Lung (tissue), 12 donors: ENCODE results near the gene RBP3. TPM values are rescaled to one million over a fixed set of nuclear protein-coding genes. Genes with fewer than 3 reads are reported as not detected.

ENCODE experiments used
- ATAC-seq: fragments of 200-7000 bp; cut with Tn5 transposase; one replicate; pipeline ENCODE4 v1.9.1; 2020; ENCODE audit warnings: moderate number of reproducible peaks; ENCODE audit not compliant: insufficient read depth, low FRiP score
- DNase-seq, 3 donors: peaks; one replicate each; pipeline ENCODE4 v3.0.0-alpha.2; 2013 to 2017
- H3K27ac ChIP-seq, 2 donors: one replicate each; pipeline ENCODE4 v1.5.1; 2013; ENCODE audit warnings: mild to moderate bottlenecking in 2 of 2, moderate library complexity in 2 of 2, control low read depth in 1 of 2, inconsistent platforms in 1 of 2, low read depth in 1 of 2, low read length in 1 of 2
- H3K27me3 ChIP-seq, 3 donors: one replicate each; pipeline ENCODE4 v1.5.1; 2013; ENCODE audit warnings: low read length in 2 of 3; ENCODE audit not compliant: control insufficient read depth in 3 of 3, insufficient read depth in 3 of 3
- H3K36me3 ChIP-seq, 4 donors: one replicate each; pipeline ENCODE4 v1.5.1; 2013; ENCODE audit warnings: low read length in 4 of 4, mild to moderate bottlenecking in 1 of 4, moderate library complexity in 1 of 4; ENCODE audit not compliant: control insufficient read depth in 4 of 4, insufficient read depth in 4 of 4
- H3K4me1 ChIP-seq, 5 donors: one replicate each; pipeline ENCODE4 v1.5.1; 2013; ENCODE audit warnings: low read length in 5 of 5, mild to moderate bottlenecking in 2 of 5, moderate library complexity in 1 of 5; ENCODE audit not compliant: control insufficient read depth in 5 of 5, insufficient read depth in 5 of 5
- H3K4me3 ChIP-seq: one replicate; pipeline ENCODE4 v1.5.1; 2013; ENCODE audit warnings: mild to moderate bottlenecking, control low read depth, moderate library complexity
- H3K9ac ChIP-seq, 2 donors: one replicate each; pipeline ENCODE4 v1.5.1; 2013; ENCODE audit warnings: low read length in 2 of 2, control low read depth in 1 of 2; ENCODE audit not compliant: insufficient read depth in 1 of 2
- H3K9me3 ChIP-seq, 4 donors: one replicate each; pipeline ENCODE4 v1.5.1; 2013; ENCODE audit warnings: low read length in 3 of 4, mild to moderate bottlenecking in 1 of 4, moderate library complexity in 1 of 4; ENCODE audit not compliant: control insufficient read depth in 4 of 4, insufficient read depth in 3 of 4
- CTCF ChIP-seq: IDR thresholded peaks from 2 replicates; pipeline ENCODE4 v1.5.1; 2012; ENCODE audit warnings: mild to moderate bottlenecking; ENCODE audit errors: control extremely low read depth, extremely low read depth
- whole genome bisulfite sequencing, 2 donors: extraction: QIAGEN DNeasy Blood & Tissue Kit; methylation state at CpG; one replicate each; pipeline ENCODE4 v1.1.7; 2013; 5-methylcytosine and 5-hydroxymethylcytosine counted together
- polyA plus RNA-seq, 2 donors: library from polyadenylated mRNA; stranded (reverse); fragments of 200-250 nt; gene quantifications; one replicate each; pipeline ENCODE4 v1.2.1, GENCODE V29; 2013
- total RNA-seq, 2 donors: library from RNA; depleted of rRNA in 1 of 2; stranded (reverse); fragments of >200 nt in 1 of 2; gene quantifications; one replicate each; pipeline ENCODE4 v1.2.1, GENCODE V29; 2014 to 2021
- donor health status: control.
- donor health status: control.
- donor health status: Bipolar disorder and iron deficiency.
- donor health status: healthy.
- donor health status: DM: yes; HTN: yes; CAD: no.

Gene RBP3
- total and polyA plus RNA-seq, 4 donors, result 0.01 TPM; not detected in 3

- Histone ChIP-seq H3K27me3 (no peaks in the 10 kb centered on the region), H3K27ac (no peak overlapping the region), H3K4me1 (no peaks in the 10 kb centered on the region), H3K9me3 (no peaks in the 10 kb centered on the region), H3K9ac (no peak overlapping the region), H3K36me3 (no peaks in the 10 kb centered on the region), H3K4me3 (no peak overlapping the region)
- DNase-seq (no peak), ATAC-seq (no peak)
- WGBS, 2 donors, result 77 to 86% methylated on average over 13 to 14 of the region's 14 CpGs
- TF ChIP-seq CTCF, result no peak
Measured at GRCh38 chr10:47360419-47361040, 12.4 kb downstream of the RBP3 start.

GRCh38 chr10:47361293-47361692 is 13.1 kb downstream of the RBP3 start:
- ATAC-seq (peak; percentile 54), DNase-seq (peak in 2 of 3 donors; percentile 44 to 45)
- Histone ChIP-seq H3K36me3 (no peaks in the 10 kb centered on the region), H3K9ac (no peak overlapping the region), H3K9me3 (no peaks in the 10 kb centered on the region), H3K4me3 (no peak overlapping the region), H3K4me1 (no peaks in the 10 kb centered on the region), H3K27me3 (no peaks in the 10 kb centered on the region), H3K27ac (no peak overlapping the region)
- TF ChIP-seq CTCF, result no peak
- 58 to 60% methylated on average over 9 of the region's 9 CpGs for WGBS, 2 donors

GRCh38 chr10:47362199-47362598 is 14.0 kb downstream of the RBP3 start:
- 84 to 94% methylated on average over 3 of the region's 3 CpGs for WGBS, 2 donors
- no peak overlapping the region for H3K4me3 ChIP-seq
- H3K9ac ChIP-seq, result no peak overlapping the region
- no peak overlapping the region for H3K27ac ChIP-seq
- TF ChIP-seq CTCF, result no peak
- no peak for ATAC-seq
- no peaks in the 10 kb centered on the region for H3K27me3 ChIP-seq
- no peaks in the 10 kb centered on the region for H3K36me3 ChIP-seq
- peak in 1 of 3 donors; percentile 3 for DNase-seq
- no peaks in the 10 kb centered on the region for H3K4me1 ChIP-seq
- no peaks in the 10 kb centered on the region for H3K9me3 ChIP-seq

GRCh38 chr10:47363781-47364180 is 15.6 kb downstream of the RBP3 start:
- DNase-seq (peak in 1 of 3 donors; percentile 0), ATAC-seq (no peak)
- no peaks in the 10 kb centered on the region for H3K4me1 ChIP-seq
- 78 to 92% methylated on average over 3 of the region's 3 CpGs for WGBS, 2 donors
- H3K27me3 ChIP-seq, result no peaks in the 10 kb centered on the region
- no peak for TF ChIP-seq CTCF
- H3K9ac ChIP-seq, result no peak overlapping the region
- no peaks in the 10 kb centered on the region for H3K36me3 ChIP-seq
- H3K4me3 ChIP-seq, result no peak overlapping the region
- H3K9me3 ChIP-seq, result no peaks in the 10 kb centered on the region
- no peak overlapping the region for H3K27ac ChIP-seq
